HG02642 (cell line): Measurements from ENCODE around the gene ABHD17B.

Source experiments
- ATAC-seq: cut with Tn5 transposase; IDR thresholded peaks from one replicate; pipeline ENCODE4 v1.9.1; 2021; ENCODE audit warnings: mild to moderate bottlenecking; ENCODE audit not compliant: unreplicated experiment, poor library complexity

The ABHD17B gene

DNA sequence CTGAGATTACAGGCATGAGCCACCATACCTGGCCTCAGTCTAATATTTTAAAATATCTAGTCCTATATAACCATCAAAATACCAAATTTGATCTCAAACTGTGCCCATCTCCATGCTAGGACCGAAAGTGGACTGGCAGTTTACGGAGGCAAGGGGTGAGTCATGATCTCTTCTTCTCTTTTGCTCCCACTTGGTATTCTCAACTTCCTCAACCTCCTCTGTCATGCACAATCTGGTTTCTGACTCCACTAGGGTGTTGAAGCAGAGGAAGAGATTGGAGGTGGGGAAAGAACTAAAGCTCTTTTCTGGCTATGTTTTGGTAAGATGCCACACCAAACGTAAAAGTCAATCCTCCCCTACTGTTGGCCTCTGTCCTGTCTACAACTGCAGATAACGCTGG is 86.7 kb downstream of the ABHD17B start:
- no peak for ATAC-seq

DNA sequence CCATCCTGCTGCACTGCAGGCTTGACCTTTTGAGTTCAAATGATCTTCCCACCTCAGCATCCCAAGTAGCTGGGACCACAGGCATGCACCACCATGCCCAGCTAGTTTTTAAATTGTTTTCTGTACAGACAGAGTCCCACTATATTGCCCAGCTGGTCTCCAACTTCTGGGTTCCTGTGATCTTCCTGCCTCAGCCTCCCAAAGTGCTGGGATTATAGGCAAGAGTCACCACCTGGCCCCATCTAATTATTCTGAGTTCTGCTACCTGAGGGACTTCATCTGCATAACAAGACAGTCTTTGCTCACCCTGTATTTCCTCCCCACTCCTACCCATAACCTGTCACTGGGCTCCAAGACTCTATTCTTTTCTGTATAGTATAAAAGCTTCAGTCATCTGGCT is 88.1 kb downstream of the ABHD17B start:
- no peak for ATAC-seq

DNA sequence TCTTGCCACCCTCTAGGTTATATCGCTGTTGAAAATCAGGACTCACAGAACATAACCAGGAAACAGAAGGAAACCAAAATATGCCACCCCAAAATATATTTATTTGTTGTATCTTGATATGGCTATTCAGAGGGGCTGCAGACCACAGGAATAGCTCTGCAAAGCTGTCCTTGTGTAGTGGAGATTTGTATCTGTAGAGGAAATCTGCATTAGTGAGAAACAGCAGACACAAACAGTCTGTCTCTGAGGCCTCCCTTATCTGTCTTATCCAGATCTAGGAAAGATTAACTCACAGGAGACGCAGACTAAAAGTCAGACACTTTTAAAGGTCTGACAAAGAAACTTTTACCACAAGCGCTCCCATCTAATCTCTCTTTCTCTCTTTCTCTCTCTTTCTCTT is 88.5 kb downstream of the ABHD17B start:
- no peak for ATAC-seq

DNA sequence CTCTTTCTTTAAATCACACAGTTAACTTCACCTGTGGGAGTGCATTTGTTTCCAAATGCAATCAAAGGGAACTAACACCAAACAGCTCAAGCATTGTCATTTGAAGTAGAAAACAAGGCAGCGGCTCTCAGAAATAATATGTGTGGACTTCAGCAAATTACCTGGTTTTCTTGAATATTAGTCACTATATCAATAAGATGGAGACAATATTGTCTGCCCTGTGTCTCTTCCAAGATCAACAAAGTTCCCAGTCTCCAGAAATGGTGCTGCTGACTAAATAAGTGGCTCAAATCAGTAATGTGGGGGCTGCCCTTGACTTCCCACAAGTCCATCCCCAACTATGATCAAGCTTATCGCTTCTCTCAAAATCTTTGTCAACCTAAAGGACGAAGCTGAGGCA is 89.6 kb downstream of the ABHD17B start:
- ATAC-seq = no peak

DNA sequence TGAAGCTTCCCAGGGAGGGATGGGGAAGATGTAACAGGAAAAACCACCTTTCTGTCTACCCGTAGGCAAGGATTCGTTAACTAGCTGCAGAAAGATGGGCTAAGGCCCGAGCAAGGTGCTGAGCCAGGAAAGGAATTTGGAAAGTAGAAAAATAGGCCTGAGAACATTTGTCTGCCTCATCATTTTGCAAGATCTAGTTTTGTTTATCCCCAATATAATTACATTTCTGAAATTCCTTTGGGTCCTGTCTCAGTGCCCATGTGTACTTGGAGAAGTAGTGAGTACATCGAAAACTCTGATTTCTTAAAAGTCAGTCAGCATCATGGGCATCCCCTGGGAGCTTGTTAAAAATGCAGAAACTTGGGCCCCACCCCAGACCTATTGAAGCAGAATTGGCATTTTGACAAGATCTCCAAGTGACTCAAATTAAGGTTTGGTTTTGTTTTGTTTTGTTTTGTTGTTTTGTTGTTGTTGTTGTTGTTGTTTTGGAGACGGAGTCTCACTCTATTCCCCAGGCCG is 90.5 kb downstream of the ABHD17B start:
- ATAC-seq = no peak

DNA sequence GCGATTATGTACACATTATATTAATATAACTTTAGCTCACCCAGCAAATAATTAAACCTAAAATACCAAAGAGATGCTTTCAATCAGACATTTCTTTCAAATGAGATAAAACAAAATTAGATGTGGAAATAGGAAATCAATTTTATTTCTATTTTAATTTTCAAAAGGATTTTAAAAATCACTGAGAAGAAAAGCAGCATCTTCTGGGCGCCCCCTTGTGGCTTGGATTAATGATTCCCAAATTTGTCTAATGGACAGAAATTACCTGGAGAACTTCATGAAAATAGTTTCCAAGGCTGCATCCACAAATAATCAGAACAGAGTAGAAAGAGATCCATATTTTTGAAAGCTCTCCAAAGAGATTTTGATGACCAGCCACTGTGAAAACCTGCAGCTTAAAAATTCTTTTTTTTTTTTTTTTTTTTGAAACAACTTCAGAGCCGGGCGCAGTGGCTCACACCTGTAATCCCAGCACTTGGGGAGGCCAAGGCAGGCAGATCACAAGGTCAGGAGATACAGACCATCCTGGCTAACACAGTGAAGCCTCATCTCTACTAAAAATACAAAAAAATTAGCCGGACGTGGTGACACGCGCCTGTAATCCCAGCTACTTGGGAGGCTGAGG is 91.8 kb downstream of the ABHD17B start:
- ATAC-seq = no peak

DNA sequence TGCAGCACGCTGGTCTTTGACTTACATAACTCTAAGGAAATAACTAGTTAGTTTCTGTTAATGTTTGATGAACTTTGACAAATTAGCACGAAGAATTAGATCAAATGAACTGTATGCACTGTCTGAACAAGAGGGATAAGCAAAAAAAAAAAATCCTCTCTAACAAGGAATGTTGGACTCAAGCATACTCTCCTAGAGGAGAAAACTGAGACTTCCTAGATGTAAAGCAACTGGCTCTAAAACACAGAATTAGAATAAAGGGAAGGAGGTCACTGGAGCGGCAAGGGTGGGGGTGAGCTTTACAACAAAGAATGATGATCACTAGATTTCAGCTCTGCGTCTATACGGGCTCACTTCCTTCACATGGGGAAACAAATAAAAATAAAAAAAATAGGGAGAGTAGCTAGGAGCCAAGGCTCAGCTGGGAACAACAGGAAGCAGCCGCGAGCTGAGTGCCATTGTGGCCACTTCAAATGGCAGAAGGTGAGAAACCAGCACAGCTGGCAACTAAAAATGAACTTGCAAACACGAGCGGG is 94.0 kb downstream of the ABHD17B start:
- ATAC-seq = no peak
